HepG2 (cell line): ENCODE measurements around the gene PRDM10. TPM values are rescaled to one million over a fixed set of nuclear protein-coding genes. Genes with fewer than 3 reads are reported as not detected.

Experiments used
- FOXK2 ChIP-seq: fragments of 450-650 bp; IDR thresholded peaks from 2 replicates; pipeline ENCODE4 v1.6.1; 2016
- KDM4B ChIP-seq: sonication (generic); formaldehyde crosslinking; IDR thresholded peaks from 2 replicates; pipeline ENCODE4 v1.4.0; 2020; ENCODE audit warnings: missing genetic modification reagents
- NCOA1 ChIP-seq: sonication (generic); formaldehyde crosslinking; IDR thresholded peaks from 2 replicates; pipeline ENCODE4 v1.9.0; 2021; ENCODE audit warnings: missing genetic modification reagents
- PHF5A ChIP-seq: IDR thresholded peaks from one replicate; pipeline ENCODE4 v1.6.1; 2018; ENCODE audit warnings: low read depth, missing genetic modification reagents; ENCODE audit not compliant: unreplicated experiment
- TCF7 ChIP-seq: sonication (generic); IDR thresholded peaks from 2 replicates; pipeline ENCODE4 v1.6.1; 2016; ENCODE audit warnings: antibody characterized with exemption, low read depth
- TSC22D2 ChIP-seq: sonication (generic); formaldehyde crosslinking; IDR thresholded peaks from 2 replicates; pipeline ENCODE4 v1.5.1; 2020; ENCODE audit warnings: missing genetic modification reagents, mild to moderate bottlenecking, borderline replicate concordance
- ZNF362 ChIP-seq: sonication (generic); formaldehyde crosslinking; IDR thresholded peaks from 2 replicates; pipeline ENCODE4 v1.4.0; 2020; ENCODE audit warnings: missing genetic modification reagents, mild to moderate bottlenecking, borderline replicate concordance
- ZNF44 ChIP-seq: sonication (generic); formaldehyde crosslinking; IDR thresholded peaks from 2 replicates; pipeline ENCODE4 v1.5.1; 2020; ENCODE audit warnings: mild to moderate bottlenecking, missing genetic modification reagents
- ZSCAN12 ChIP-seq: sonication (generic); formaldehyde crosslinking; IDR thresholded peaks from 2 replicates; pipeline ENCODE4 v1.9.0; 2021; ENCODE audit warnings: mild to moderate bottlenecking, missing genetic modification reagents
- ZZZ3 ChIP-seq: sonication (generic); formaldehyde crosslinking; IDR thresholded peaks from 2 replicates; pipeline ENCODE4 v1.4.0; 2020; ENCODE audit warnings: missing genetic modification reagents, mild to moderate bottlenecking, borderline replicate concordance
- polyA plus RNA-seq, 8 experiments: library from polyadenylated mRNA; depleted of rRNA in 3 of 8; stranded (reverse) in 7 of 8; unstranded in 1 of 8; fragments of >200 nt; fragmentation: Illumina TruSeq in 4 of 8; extraction: Trizol in 4 of 8; gene quantifications; 2 replicates each; pipeline versions ENCODE4 v1.2.1 to v1.2.3, GENCODE V29; 2011 to 2016; ENCODE audit warnings: low read depth in 4 of 8, missing spikeins in 1 of 8, mixed read lengths in 1 of 8; ENCODE audit not compliant: insufficient read depth in 1 of 8
- total RNA-seq, 5 experiments: library from RNA; depleted of rRNA; stranded (reverse); fragments of >200 nt; fragmentation: Illumina TruSeq; extraction: Trizol; gene quantifications; 2 replicates each; pipeline ENCODE4 v1.2.3, GENCODE V29; 2016; ENCODE audit warnings: low read depth in 1 of 5
- TF ChIP-seq, protein P1 (sequence below): sonication (generic); formaldehyde crosslinking; IDR thresholded peaks from 2 replicates; pipeline ENCODE4 v1.8.1; 2023; ENCODE audit warnings: missing genetic modification reagents, mild to moderate bottlenecking, borderline replicate concordance
- TF ChIP-seq, protein P2 (sequence below): sonication (generic); formaldehyde crosslinking; IDR thresholded peaks from 2 replicates; pipeline ENCODE4 v1.4.0; 2020; ENCODE audit warnings: mild to moderate bottlenecking, missing genetic modification reagents
- TF ChIP-seq, protein P3 (sequence below): sonication (generic); formaldehyde crosslinking; IDR thresholded peaks from 2 replicates; pipeline ENCODE4 v1.5.1; 2020; ENCODE audit warnings: mild to moderate bottlenecking, missing genetic modification reagents
- TF ChIP-seq, protein P4 (sequence below): sonication (generic); formaldehyde crosslinking; IDR thresholded peaks from 2 replicates; pipeline ENCODE4 v1.8.0; 2022; ENCODE audit warnings: missing genetic modification reagents, mild to moderate bottlenecking, inconsistent platforms, borderline replicate concordance

PRDM10 gene
- total and polyA plus RNA-seq, 2 of the 13 experiments (the other 11 are each of a cell fraction or from before 2014, with no cell fraction given), result 5.7 to 5.8 TPM

DNA sequence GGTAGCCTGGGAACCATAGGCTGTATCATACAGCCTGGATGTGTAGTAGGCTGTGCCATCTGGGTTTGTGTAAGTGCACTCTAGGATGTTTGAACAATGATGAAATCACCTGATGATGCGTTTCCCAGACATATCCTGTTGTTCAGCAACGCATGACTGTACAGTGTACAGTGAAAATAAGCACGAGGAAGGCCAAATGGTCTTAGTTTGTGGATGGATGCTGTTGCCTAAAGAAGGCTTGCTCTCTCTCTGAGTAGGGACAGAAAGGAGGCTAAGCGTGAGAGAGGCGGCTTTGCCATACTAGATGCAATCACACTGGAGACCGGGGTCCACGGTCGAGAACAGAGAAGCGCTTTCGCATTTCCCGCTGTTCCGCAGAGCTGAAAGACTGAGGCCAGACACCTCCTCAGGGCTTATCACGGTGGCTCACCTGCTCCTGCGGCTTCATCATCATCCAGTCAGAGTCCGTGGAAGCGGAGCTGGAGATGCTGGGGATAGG is 39.5 kb upstream of the PRDM10 start (continued):
- TF ChIP-seq, protein P1, sequence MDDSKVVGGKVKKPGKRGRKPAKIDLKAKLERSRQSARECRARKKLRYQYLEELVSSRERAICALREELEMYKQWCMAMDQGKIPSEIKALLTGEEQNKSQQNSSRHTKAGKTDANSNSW (CRISPR knock-in tag), result no peak
- TF ChIP-seq ZSCAN12 (CRISPR knock-in tag), result no peak
- no peak for TF ChIP-seq TCF7
- no peak for TF ChIP-seq FOXK2
- no peak for TF ChIP-seq ZZZ3 (CRISPR knock-in tag)
- no peak for TF ChIP-seq PHF5A (CRISPR knock-in tag)
- TF ChIP-seq, protein P2, sequence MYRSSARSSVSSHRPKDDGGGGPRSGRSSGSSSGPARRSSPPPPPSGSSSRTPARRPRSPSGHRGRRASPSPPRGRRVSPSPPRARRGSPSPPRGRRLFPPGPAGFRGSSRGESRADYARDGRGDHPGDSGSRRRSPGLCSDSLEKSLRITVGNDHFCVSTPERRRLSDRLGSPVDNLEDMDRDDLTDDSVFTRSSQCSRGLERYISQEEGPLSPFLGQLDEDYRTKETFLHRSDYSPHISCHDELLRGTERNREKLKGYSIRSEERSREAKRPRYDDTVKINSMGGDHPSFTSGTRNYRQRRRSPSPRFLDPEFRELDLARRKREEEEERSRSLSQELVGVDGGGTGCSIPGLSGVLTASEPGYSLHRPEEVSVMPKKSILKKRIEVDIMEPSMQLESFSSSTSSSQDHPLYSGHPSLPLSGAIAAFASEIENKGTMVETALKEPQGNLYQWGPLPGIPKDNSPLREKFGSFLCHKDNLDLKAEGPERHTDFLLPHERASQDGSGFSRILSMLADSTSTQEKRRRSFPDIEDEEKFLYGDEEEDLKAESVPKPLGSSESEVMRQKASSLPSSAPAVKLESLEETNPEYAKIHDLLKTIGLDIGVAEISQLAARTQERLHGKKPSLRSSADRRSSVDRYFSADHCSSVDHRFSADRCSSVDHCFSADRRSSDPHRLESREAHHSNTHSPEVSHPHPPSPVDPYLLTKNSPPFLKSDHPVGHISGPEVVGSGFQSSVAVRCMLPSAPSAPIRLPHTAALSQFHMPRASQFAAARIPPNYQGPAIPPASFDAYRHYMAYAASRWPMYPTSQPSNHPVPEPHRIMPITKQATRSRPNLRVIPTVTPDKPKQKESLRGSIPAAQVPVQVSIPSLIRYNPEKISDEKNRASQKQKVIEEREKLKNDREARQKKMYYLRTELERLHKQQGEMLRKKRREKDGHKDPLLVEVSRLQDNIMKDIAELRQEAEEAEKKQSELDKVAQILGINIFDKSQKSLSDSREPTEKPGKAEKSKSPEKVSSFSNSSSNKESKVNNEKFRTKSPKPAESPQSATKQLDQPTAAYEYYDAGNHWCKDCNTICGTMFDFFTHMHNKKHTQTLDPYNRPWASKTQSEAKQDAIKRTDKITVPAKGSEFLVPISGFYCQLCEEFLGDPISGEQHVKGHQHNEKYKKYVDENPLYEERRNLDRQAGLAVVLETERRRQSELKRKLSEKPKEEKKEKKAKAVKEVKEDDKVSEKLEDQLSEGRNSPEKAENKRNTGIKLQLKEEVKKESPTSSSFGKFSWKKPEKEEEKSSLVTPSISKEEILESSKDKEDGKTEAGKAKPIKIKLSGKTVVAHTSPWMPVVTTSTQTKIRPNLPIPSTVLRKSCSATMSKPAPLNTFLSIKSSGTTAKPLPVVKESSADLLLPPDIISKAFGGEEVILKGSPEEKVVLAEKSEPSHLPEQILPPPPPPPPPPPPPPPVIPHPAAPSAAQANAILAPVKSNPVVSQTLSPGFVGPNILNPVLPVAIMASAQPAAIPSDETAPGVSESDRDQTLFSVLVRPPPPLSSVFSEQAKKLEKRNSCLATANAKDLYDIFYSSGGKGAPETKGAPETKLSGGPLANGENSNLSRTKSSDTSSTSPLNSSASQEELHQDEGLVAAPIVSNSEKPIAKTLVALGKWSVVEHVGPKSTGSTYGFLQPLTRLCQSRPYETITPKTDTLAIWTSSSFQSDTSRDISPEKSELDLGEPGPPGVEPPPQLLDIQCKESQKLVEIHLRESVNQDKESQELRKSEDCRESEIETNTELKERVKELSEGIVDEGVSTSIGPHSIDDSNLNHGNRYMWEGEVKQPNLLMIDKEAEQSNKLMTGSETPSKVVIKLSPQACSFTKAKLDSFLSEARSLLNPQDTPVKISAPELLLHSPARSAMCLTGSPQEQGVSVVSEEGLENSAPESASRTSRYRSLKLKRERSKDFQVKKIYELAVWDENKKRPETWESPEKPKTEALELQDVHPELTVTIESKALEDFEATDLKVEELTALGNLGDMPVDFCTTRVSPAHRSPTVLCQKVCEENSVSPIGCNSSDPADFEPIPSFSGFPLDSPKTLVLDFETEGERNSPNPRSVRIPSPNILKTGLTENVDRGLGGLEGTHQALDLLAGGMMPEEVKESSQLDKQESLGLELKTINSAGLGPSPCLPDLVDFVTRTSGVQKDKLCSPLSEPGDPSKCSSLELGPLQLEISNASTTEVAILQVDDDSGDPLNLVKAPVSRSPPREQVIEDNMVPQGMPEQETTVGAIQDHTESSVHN (CRISPR knock-in tag), result no peak
- TF ChIP-seq TSC22D2, result no peak
- TF ChIP-seq, protein P3, sequence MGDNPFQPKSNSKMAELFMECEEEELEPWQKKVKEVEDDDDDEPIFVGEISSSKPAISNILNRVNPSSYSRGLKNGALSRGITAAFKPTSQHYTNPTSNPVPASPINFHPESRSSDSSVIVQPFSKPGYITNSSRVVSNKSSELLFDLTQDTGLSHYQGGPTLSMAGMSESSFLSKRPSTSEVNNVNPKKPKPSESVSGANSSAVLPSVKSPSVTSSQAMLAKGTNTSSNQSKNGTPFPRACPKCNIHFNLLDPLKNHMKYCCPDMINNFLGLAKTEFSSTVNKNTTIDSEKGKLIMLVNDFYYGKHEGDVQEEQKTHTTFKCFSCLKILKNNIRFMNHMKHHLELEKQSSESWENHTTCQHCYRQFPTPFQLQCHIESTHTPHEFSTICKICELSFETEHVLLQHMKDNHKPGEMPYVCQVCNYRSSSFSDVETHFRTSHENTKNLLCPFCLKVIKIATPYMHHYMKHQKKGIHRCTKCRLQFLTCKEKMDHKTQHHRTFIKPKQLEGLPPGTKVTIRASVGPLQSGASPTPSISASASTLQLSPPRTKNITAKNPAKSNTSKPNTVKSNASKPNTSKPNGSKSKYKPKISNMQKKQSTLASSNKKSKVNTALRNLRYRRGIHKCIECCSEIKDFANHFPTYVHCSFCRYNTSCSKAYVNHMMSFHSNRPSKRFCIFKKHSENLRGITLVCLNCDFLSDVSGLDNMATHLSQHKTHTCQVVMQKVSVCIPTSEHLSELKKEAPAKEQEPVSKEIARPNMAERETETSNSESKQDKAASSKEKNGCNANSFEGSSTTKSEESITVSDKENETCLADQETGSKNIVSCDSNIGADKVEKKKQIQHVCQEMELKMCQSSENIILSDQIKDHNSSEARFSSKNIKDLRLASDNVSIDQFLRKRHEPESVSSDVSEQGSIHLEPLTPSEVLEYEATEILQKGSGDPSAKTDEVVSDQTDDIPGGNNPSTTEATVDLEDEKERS, result no peak
- TF ChIP-seq NCOA1, result no peak
- TF ChIP-seq, protein P4, sequence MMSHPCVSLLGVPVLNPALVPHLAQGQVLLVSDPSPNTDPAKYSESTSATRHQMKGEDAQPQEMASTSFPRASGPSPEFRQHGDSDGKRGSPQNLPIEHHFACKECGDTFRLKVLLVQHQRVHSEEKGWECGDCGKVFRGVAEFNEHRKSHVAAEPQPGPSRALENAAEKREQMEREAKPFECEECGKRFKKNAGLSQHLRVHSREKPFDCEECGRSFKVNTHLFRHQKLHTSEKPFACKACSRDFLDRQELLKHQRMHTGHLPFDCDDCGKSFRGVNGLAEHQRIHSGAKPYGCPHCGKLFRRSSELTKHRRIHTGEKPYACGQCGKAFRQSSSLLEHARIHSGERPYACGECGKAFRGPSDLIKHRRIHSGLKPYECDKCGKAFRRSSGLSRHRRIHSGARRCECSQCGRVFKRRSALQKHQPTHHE (CRISPR knock-in tag), result no peak
- no peak for TF ChIP-seq ZNF362 (CRISPR knock-in tag)
- TF ChIP-seq KDM4B, result no peak
- TF ChIP-seq ZNF44 (CRISPR knock-in tag), result no peak
